Adipocyte (in vitro differentiated cells): ENCODE measurements around the gene EYA2.

ENCODE experiments used
- DNase-seq: peaks from one replicate; pipeline ENCODE4 v3.0.0-alpha.2; 2015; ENCODE audit warnings: low read depth
- H3K27me3 ChIP-seq: replicated peaks from 2 replicates; pipeline ENCODE4 v1.7.0; 2013; ENCODE audit warnings: mild to moderate bottlenecking, low read length, moderate library complexity; ENCODE audit not compliant: control insufficient read depth, insufficient read depth
- H3K36me3 ChIP-seq: 2 replicates; pipeline ENCODE4 v1.7.0; 2013; ENCODE audit warnings: low read length, mild to moderate bottlenecking, moderate library complexity; ENCODE audit not compliant: control insufficient read depth, insufficient read depth, severe bottlenecking
- H3K4me1 ChIP-seq: 2 replicates; pipeline ENCODE4 v1.7.0; 2013; ENCODE audit warnings: mild to moderate bottlenecking, low read length, moderate library complexity; ENCODE audit not compliant: control insufficient read depth, insufficient read depth
- H3K4me3 ChIP-seq: 2 replicates; pipeline ENCODE4 v1.7.0; 2013; ENCODE audit warnings: mild to moderate bottlenecking, low read length, moderate library complexity
- H3K9ac ChIP-seq: 2 replicates; pipeline ENCODE4 v1.7.0; 2013; ENCODE audit warnings: mild to moderate bottlenecking, low read length, moderate library complexity
- H3K9me3 ChIP-seq: 2 replicates; pipeline ENCODE4 v1.7.0; 2013; ENCODE audit warnings: mild to moderate bottlenecking, low read length, moderate library complexity; ENCODE audit not compliant: control insufficient read depth

EYA2 gene

GRCh38 chr20:47061549-47061948, 166.9 kb downstream of the EYA2 start:
- peaks cover under 1% of the 10 kb centered on the region for H3K27me3 ChIP-seq

GRCh38 chr20:47062226-47062890, 167.7 kb downstream of the EYA2 start:
- no peaks in the 10 kb centered on the region for H3K36me3 ChIP-seq
- DNase-seq: no peak
- no peaks in the 10 kb centered on the region for H3K27me3 ChIP-seq
- no peak overlapping the region for H3K4me3 ChIP-seq
- peaks cover 3% of the 10 kb centered on the region for H3K4me1 ChIP-seq
- no peak overlapping the region for H3K9ac ChIP-seq
- peaks cover 15% of the 10 kb centered on the region for H3K9me3 ChIP-seq

More at GRCh38 chr20:47061549-47061948, 166.9 kb downstream of the EYA2 start:
- peaks cover 7% of the 10 kb centered on the region for H3K9me3 ChIP-seq
- H3K36me3 ChIP-seq: no peaks in the 10 kb centered on the region
- peaks cover 3% of the 10 kb centered on the region for H3K4me1 ChIP-seq
- H3K4me3 ChIP-seq: no peak overlapping the region
- H3K9ac ChIP-seq: no peak overlapping the region
- DNase-seq: no peak

DNA sequence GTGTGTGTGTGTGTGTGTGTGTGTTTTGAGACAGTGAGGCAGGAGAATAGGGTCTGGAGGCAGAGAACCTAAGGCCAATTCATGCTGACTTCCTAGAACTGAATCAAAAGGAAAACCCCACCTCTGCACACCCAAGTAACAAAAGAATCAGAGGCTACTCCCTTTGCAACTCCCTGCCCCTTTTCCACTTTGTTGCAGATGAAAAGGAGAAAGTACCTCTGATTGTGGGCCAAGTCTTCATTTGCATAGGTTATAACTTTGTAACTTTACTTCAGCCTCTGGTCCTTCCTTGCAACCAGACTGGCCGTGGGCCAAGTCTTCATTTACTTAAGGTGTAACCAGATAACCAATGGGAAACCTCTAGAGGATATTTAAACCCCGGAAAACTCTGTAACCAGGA, 168.8 kb downstream of the EYA2 start:
- Histone ChIP-seq H3K4me3 (no peak overlapping the region), H3K4me1 (peaks cover 3% of the 10 kb centered on the region), H3K27me3 (no peaks in the 10 kb centered on the region), H3K9me3 (peaks cover 25% of the 10 kb centered on the region), H3K9ac (no peak overlapping the region), H3K36me3 (no peaks in the 10 kb centered on the region)
- no peak for DNase-seq

DNA sequence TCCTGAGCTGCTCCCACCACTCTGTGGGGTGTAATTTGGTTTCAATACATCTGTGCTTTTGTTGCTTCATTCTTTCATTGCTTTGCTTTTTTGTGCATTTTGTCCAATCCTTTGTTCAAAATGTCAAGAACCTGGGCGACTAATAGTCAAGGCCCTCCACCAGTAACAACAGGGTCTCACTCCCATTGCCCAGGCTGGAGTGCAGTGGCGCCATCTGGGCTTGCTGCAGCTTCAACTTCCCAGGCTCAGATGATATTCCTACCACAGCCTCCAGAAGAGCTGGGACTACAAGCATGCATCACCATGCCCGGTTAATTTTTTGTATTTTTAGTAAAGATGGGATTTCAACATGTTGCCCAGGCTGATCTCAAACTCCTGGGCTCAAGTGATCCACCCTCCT, 169.2 kb downstream of the EYA2 start:
- no peak overlapping the region for H3K4me3 ChIP-seq
- no peak for DNase-seq
- H3K4me1 ChIP-seq: peaks cover 3% of the 10 kb centered on the region
- H3K9ac ChIP-seq: no peak overlapping the region
- H3K9me3 ChIP-seq: peaks cover 29% of the 10 kb centered on the region
- H3K36me3 ChIP-seq: no peaks in the 10 kb centered on the region
- H3K27me3 ChIP-seq: no peaks in the 10 kb centered on the region

DNA sequence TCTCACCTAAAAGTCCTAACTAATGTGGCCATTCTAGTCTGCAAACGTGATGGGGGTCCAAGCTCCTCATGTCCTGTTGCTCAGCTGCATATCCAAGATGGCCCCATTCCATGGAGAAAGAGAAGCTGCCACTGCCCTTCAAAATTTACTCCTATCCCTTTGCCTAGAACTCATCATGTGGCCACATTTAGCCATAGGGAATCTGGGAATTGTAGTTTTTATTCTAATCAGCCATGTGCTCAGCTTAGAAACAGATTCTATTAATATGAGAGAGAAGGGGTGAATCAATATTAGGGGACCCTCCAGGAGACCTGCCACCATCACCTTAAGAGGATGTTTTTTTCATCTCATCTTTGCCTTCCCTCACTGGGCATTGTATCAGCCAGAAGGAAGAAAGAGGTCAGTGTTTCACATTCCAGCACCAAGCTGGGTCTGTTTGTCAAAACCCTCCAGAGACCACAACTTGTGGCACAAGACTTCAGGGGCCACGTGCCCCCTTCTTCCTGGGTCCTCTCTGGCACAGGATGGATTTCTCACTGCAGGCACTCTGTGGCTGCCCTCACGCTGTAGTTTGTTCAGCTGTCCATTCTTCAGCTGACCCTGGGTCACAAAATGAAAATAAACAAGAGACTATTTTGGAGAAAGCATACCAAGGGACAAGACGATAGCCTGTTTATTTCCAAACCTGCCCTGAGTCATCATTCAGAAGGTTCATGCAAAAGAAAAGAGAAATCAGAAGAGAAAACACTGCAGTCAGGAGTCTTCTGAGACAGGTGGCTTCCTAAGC, 172.0 kb downstream of the EYA2 start:
- no peak overlapping the region for H3K9ac ChIP-seq
- H3K4me3 ChIP-seq: no peak overlapping the region
- H3K4me1 ChIP-seq: peaks cover 3% of the 10 kb centered on the region
- H3K9me3 ChIP-seq: peaks cover 35% of the 10 kb centered on the region
- no peaks in the 10 kb centered on the region for H3K36me3 ChIP-seq
- peak; percentile 78 for DNase-seq
- no peaks in the 10 kb centered on the region for H3K27me3 ChIP-seq

DNA sequence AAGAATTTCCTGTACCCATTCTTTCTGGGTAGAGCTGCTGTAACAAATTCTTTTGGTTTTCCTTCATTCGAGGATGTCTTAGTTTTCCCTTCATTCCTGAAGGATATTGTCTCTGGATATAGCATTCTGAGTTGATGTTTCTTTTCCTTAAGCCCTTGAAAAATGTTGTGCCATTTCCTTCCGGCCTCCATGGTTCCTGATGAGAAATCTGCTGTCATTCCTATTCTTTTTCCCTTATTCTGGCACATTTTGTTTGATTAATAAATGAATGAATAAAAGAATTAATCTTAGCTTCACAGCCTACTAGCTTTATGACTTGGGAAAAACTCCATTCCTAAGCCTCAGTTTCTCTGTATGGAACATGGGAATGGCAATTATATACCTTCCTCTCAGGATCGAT, 173.1 kb downstream of the EYA2 start:
- H3K36me3 ChIP-seq: peaks cover 7% of the 10 kb centered on the region
- H3K9me3 ChIP-seq: peaks cover 35% of the 10 kb centered on the region
- no peak overlapping the region for H3K9ac ChIP-seq
- peak overlapping the region; percentile 33 for H3K4me3 ChIP-seq
- no peaks in the 10 kb centered on the region for H3K27me3 ChIP-seq
- H3K4me1 ChIP-seq: peaks cover 3% of the 10 kb centered on the region
- peak; percentile 25 for DNase-seq

DNA sequence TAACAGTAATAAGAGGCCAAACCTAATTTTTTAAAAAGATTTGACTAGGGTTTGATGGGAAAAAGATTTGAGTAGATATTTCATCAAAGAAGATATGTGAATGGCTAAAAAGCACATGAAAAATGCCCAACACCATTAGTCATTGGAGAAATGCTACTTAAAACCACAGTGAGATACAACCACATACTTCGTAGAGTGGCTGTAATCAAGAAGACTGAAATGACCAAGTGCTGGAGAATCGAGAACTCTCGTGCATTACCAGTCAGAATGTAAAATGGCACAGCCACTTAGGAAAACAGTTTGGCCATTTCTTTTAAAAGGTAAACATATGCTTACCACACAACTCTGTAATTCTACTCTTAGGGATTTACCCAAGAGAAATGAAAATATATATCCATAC, 175.5 kb downstream of the EYA2 start:
- Histone ChIP-seq H3K9me3 (peaks cover 32% of the 10 kb centered on the region), H3K36me3 (peaks cover 7% of the 10 kb centered on the region), H3K9ac (no peak overlapping the region), H3K4me3 (no peak overlapping the region), H3K27me3 (no peaks in the 10 kb centered on the region), H3K4me1 (no peaks in the 10 kb centered on the region)
- DNase-seq: peak; percentile 14

- Histone ChIP-seq H3K9ac (no peak overlapping the region), H3K4me1 (no peaks in the 10 kb centered on the region), H3K9me3 (peaks cover 34% of the 10 kb centered on the region), H3K36me3 (peaks cover 7% of the 10 kb centered on the region), H3K4me3 (no peak overlapping the region), H3K27me3 (no peaks in the 10 kb centered on the region)
- no peak for DNase-seq
Measured at GRCh38 chr20:47071646-47072185, 177.1 kb downstream of the EYA2 start.

DNA sequence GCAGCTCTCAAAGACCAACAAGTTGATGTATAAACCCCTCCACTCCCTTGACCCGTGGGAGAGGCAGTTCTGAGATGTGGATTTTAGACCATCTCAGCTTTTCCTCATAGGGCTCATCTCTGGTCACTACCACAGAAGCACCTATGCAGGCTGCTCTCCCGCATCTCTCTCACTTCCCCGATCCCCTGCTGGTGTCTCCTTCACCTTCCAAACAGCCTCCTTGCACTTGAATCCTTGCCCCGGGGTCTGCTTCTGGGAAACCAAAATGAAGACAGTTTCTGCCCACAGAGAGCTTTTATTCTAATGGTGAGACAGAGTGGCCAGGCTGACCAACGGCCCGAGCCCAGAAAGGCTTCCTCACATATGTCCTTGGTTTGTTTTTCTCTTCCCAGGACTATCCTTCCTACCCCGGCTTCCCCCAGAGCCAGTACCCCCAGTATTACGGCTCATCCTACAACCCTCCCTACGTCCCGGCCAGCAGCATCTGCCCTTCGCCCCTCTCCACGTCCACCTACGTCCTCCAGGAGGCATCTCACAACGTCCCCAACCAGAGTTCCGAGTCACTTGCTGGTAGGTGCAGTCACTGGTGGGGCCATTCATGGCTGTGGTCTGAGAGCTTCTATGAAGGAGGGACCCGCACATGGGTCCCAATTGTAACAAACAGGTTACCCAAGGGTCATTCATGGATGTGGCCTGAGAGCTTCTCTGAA, 179.3 kb downstream of the EYA2 start:
- Histone ChIP-seq H3K27me3 (no peaks in the 10 kb centered on the region), H3K4me1 (no peaks in the 10 kb centered on the region), H3K36me3 (peaks cover 10% of the 10 kb centered on the region), H3K9me3 (peaks cover 21% of the 10 kb centered on the region), H3K9ac (no peak overlapping the region), H3K4me3 (no peak overlapping the region)
- DNase-seq: no peak

- peaks cover 10% of the 10 kb centered on the region for H3K36me3 ChIP-seq
- no peak overlapping the region for H3K4me3 ChIP-seq
- peaks cover 20% of the 10 kb centered on the region for H3K9me3 ChIP-seq
Measured at GRCh38 chr20:47075263-47075662, 180.6 kb downstream of the EYA2 start.

DNA sequence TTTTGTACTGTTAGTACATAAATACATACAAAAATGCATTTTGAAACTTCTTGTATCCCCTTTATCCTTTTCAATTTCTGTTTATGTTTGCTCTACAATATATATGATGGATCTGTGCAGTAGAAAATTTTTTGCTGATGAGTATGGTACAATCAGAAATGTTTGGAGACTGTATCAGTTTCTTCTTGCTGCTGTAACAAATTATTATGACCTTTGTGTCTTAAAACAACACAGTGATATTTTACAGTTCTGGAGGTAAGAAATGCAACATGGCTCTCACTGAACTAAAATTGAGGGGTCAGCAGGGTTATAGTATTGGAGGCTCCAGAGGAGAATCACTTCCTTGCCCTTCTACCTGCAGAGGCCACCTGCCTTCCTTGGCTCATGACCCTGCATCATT, 184.4 kb downstream of the EYA2 start:
- H3K36me3 ChIP-seq: peaks cover 2% of the 10 kb centered on the region
- no peak for DNase-seq
- H3K9me3 ChIP-seq: peaks cover 20% of the 10 kb centered on the region
- H3K4me3 ChIP-seq: no peak overlapping the region
- no peaks in the 10 kb centered on the region for H3K4me1 ChIP-seq
- no peaks in the 10 kb centered on the region for H3K27me3 ChIP-seq
- no peak overlapping the region for H3K9ac ChIP-seq

More at GRCh38 chr20:47075263-47075662, 180.6 kb downstream of the EYA2 start:
- no peak for DNase-seq
- Histone ChIP-seq H3K9ac (no peak overlapping the region), H3K4me1 (no peaks in the 10 kb centered on the region), H3K27me3 (no peaks in the 10 kb centered on the region)
